Coronary artery (tissue), 2 donors: ENCODE results near the gene UGT8.
A peak's percentile ranks its signal among the peaks of the same experiment; 100 is the strongest.
"Not testable (repeated sequence)": the region's sequence is repeated elsewhere in the genome, so short reads cannot be mapped to it uniquely, and the experiment has no call there.

ENCODE experiments used
- DNase-seq: peaks from one replicate; pipeline ENCODE4 v3.0.0-alpha.2; 2017; ENCODE audit warnings: low spot score
- H3K27ac ChIP-seq, 2 donors: fragments of 200-600 bp; sonication (generic); one replicate each; pipeline ENCODE4 v1.5.1; 2016 to 2019
- H3K4me3 ChIP-seq: fragments of 200-600 bp; sonication (generic); 2 replicates; pipeline ENCODE4 v1.5.1; 2016; ENCODE audit warnings: mild to moderate bottlenecking, moderate library complexity
- TF ChIP-seq, protein P1 (sequence below): fragments of 200-600 bp; sonication (generic); IDR thresholded peaks from one replicate; pipeline ENCODE4 v1.5.1; 2019; ENCODE audit warnings: antibody characterized with exemption

Gene UGT8

GRCh38 chr4:114659386-114660008, 60.9 kb downstream of the UGT8 start:
- DNase-seq: no peak
- no peak overlapping the region for H3K27ac ChIP-seq
- H3K4me3 ChIP-seq: no peak overlapping the region
- TF ChIP-seq, protein P1, sequence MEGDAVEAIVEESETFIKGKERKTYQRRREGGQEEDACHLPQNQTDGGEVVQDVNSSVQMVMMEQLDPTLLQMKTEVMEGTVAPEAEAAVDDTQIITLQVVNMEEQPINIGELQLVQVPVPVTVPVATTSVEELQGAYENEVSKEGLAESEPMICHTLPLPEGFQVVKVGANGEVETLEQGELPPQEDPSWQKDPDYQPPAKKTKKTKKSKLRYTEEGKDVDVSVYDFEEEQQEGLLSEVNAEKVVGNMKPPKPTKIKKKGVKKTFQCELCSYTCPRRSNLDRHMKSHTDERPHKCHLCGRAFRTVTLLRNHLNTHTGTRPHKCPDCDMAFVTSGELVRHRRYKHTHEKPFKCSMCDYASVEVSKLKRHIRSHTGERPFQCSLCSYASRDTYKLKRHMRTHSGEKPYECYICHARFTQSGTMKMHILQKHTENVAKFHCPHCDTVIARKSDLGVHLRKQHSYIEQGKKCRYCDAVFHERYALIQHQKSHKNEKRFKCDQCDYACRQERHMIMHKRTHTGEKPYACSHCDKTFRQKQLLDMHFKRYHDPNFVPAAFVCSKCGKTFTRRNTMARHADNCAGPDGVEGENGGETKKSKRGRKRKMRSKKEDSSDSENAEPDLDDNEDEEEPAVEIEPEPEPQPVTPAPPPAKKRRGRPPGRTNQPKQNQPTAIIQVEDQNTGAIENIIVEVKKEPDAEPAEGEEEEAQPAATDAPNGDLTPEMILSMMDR: peak; percentile 47

DNA sequence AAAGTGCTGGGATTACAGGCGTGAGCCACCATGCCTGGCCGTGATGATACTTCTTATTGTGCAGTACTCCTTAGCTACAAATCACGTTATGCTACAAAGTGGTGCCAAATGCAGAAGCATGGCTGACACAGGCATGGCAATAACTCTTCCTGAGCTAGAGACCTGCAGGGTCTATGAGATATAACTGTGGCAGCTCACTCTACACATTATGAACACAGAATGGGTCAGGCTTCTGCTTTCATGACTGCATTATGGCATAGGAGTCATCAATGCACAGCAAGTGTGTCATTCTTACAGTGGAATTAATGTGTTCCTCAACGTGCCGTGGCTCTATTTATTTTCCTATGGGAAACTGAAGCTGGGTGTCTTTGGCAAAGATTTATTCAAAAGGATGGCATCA, 64.5 kb downstream of the UGT8 start:
- H3K27ac ChIP-seq: no peak overlapping the region
- no peak overlapping the region for H3K4me3 ChIP-seq
- TF ChIP-seq, protein P1: no peak
- DNase-seq: no peak

- Histone ChIP-seq H3K27ac (no peak overlapping the region), H3K4me3 (no peak overlapping the region)
- no peak for DNase-seq
- TF ChIP-seq, protein P1: no peak
These were observed 70.0 kb downstream of the UGT8 start for GRCh38 chr4:114668577-114668976.

DNA sequence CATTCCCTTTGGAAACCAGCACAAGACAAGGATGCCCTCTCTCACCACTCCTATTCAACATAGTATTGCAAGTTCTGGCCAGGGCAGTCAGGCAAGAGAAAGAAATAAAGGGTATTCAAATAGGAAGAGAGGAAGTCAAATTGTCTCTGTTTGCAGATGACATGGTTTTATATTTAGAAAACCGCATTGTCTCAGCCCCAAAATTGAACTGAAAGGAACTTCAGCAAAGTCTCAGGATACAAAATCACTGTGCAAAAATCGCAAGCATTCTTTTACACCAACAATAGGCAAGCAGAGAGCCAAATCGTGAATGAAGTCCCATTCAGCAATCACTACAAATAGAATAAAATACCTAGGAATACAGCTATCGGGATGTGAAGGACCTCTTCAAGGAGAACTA, 72.1 kb downstream of the UGT8 start:
- H3K4me3 ChIP-seq, H3K27ac ChIP-seq, DNase-seq: not testable (repeated sequence)

GRCh38 chr4:114673306-114673705, 74.7 kb downstream of the UGT8 start:
- no peak overlapping the region for H3K4me3 ChIP-seq
- TF ChIP-seq, protein P1: no peak
- H3K27ac ChIP-seq: no peak overlapping the region
- no peak for DNase-seq

DNA sequence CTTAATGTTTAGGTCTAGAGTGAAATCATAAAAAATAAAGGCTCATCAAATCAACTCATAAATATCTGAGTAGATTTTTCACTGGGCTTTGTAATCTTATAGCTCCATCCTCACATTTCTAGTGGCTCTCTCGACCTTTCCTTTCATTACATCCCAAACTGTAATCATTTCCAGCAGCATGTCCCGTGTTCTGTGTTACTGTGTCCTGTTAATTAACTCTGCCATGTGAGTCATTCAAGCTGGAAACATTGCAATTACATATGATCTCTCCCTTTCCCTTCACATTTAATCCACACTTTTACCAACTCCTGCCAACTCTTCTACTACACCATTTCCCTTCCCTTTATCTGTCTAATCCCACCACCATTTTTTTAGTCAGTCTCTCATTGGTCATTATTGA, 75.5 kb downstream of the UGT8 start:
- Histone ChIP-seq H3K27ac (no peak overlapping the region), H3K4me3 (no peak overlapping the region)
- TF ChIP-seq, protein P1: no peak
- DNase-seq: no peak

GRCh38 chr4:114677346-114677979, 78.9 kb downstream of the UGT8 start:
- TF ChIP-seq, protein P1: no peak
- no peak for DNase-seq
- no peak overlapping the region for H3K27ac ChIP-seq

More at GRCh38 chr4:114677346-114677979, 78.9 kb downstream of the UGT8 start:
- no peak overlapping the region for H3K4me3 ChIP-seq
